Inferior parietal cortex (tissue), 1 donor: ENCODE results near the gene CABCOCO1.

ENCODE experiments used
- DNase-seq: peaks from one replicate; pipeline ENCODE4 v3.0.0-alpha.2; 2016; ENCODE audit errors: extremely low spot score

The CABCOCO1 gene

GRCh38 chr10:61754587-61755550, 92.1 kb downstream of the CABCOCO1 start:
- DNase-seq: no peak

- DNase-seq: no peak
Observed at GRCh38 chr10:61757001-61757400, 94.3 kb downstream of the CABCOCO1 start.

- no peak for DNase-seq
Observed at GRCh38 chr10:61757525-61758397, 95.0 kb downstream of the CABCOCO1 start.

- no peak for DNase-seq
Observed at GRCh38 chr10:61758433-61758832, 95.7 kb downstream of the CABCOCO1 start.

DNA sequence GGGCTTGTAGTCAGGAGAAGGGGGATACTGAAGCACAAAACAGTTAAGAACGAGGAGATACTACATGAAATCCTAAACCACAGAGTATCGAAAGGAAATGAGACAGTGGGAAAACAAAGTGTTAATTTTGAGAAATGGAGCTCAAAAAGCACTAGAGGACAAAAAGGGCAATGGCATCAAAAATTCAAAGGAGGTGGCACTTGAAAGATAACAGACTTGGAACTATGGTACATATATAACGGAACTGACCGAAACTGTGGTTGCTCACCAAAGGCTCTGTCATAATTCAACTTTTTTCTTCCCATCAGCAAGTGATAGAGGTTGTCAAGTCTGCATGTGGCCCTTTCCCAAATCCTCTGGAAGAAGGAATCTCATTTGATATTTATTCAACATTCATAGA, 97.0 kb downstream of the CABCOCO1 start:
- no peak for DNase-seq

- DNase-seq: no peak
Observed at GRCh38 chr10:61760943-61761824, 98.5 kb downstream of the CABCOCO1 start.

- DNase-seq: no peak
Observed at GRCh38 chr10:61761825-61762217, 99.1 kb downstream of the CABCOCO1 start.

- no peak for DNase-seq
Observed at GRCh38 chr10:61763778-61764177, 101.0 kb downstream of the CABCOCO1 start.

GRCh38 chr10:61764486-61764885, 101.8 kb downstream of the CABCOCO1 start:
- no peak for DNase-seq

DNA sequence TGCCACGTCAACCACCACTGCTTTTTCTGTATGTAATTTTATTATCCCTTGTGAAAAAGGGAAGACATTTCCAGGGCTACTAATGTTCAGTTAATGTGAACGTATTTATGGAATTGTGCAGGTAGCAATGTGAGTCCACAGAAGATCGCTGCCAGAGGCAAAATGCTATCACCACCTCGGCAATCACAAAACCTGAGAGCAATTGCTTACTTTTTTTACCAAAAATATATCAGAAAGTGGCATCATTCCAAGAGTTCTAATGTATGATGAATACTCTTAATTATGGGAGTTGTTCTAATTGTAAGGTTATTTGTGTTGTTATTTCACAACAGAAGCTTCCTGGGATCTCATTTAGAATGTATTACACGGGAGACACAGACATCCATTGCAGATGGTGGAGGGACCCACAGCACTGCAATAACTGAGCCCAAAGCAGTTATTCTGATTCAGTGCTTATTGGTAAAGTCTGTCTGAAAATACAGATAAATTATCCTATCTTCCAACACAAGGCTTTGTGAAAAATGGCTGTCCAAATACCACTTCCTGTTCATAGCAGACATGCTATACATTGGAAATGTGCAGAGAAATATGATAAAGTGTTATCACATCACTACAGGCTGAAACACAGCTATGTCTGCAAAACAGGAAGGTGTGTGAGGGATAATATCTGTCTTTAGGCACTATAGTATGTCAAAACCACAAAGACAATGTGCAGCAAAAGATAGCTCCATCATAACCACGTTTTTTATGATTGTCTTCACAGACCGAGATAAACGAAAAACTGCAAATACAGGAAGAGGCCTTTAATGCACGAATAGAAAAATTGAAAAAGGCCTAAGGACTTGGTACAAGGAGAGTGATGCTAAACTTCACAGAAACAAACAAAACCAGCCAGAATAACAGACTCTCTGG, 102.7 kb downstream of the CABCOCO1 start:
- peak; percentile 62 for DNase-seq

GRCh38 chr10:61766927-61767326, 104.2 kb downstream of the CABCOCO1 start:
- no peak for DNase-seq

- DNase-seq: no peak
Observed at GRCh38 chr10:61774031-61774430, 111.3 kb downstream of the CABCOCO1 start.

DNA sequence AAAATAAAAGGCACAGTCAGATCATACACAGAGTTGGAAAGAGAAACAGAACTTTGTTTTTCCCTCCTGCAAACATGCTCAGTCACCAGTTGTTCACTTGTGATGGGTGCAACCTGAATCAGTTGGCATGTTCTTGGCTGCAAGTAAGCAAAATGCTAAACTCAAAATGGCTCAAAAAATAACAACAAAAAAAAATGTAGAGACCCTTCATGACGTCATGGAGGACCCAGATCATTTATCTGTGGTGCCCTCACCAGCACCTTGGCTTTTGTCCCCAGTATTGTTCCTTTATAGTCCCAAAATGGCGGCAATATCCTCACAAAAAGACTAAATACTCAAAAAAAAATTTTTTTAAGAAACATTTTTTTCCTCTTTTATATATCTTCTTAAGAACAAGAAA, 112.4 kb downstream of the CABCOCO1 start:
- DNase-seq: no peak

DNA sequence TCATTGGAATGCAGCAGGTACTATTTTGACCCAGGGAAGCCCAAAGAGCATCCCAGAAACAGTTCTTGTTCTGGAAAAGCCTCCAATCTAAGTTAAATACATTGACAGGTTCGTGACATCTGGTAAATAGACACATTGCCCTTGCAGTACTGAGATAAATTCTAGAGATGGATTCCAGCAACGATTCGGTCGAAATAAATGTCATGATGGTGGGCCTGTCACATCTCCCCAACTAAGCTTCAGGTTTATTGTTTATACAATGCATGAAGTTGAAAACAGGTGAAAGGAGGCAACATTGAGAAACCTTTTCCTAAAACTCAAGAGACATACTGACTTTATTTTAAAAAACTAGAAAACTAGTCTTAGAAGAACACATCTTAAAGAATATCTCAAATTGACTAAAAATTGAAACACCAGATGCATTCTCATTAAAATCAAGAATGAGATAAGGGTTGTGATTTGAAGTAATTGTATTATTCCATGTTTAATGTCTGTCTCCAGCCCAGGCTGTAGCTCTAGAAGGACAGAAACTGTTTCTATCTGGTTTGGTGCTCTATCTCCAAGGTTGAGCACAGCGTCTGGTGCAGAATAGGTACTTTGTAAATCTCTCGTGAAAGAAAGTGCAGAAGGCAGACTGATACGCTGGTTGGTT, 114.0 kb downstream of the CABCOCO1 start:
- DNase-seq: no peak

- DNase-seq: no peak
Observed at GRCh38 chr10:61778137-61778536, 115.4 kb downstream of the CABCOCO1 start.

- DNase-seq: no peak
Observed at GRCh38 chr10:61779276-61779675, 116.5 kb downstream of the CABCOCO1 start.

DNA sequence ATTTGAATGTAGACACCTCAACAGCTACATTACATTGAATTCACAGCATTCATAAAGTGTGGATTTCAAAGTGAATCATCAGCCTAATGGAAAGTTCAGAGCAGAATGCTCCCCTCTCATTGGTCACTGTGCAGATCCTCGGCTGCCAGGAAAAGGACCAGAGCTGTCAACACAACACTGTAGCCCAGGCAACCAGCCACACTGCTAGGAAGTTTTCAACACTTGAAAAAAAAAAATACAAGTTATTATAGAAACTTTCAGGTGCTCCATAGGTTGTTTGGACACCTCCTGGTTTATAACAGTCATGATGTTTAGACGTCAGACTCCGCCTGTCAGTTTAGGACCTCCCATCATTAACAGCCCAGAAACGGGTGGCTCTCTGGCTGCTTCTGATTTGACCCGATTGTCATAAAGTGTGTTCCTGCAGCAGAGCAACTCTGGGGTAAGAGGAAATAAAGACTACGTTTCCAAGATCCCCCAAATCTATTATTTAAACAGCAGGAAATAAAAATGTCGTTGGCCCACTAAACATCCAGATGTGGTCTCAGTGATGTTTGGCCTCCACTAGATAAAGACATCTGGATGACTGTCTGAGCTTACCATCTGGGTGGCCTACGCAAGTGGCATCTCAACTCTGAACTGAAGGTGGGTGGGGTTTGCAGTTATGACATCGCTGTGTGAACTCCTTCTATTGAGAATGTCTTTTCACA, 117.4 kb downstream of the CABCOCO1 start:
- DNase-seq: no peak

DNA sequence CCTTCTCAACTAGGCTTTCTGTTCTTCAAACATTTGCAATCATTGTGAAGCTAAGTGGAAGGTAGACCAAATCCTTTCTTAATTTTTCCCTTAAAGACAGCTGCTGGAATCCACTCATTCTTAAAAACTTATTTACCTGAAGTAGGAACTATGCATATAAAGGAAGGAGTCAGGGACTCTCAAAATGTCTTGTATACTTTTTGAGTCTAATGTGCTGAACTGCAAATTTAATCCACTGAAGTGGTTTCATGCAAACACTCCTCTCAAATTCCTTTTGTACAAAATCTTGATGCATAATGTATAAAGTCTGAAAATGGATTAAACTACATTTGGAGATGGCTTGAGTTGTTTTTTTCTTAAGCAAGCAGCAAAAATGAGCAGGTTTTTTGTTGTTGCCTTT, 118.0 kb downstream of the CABCOCO1 start:
- no peak for DNase-seq

DNA sequence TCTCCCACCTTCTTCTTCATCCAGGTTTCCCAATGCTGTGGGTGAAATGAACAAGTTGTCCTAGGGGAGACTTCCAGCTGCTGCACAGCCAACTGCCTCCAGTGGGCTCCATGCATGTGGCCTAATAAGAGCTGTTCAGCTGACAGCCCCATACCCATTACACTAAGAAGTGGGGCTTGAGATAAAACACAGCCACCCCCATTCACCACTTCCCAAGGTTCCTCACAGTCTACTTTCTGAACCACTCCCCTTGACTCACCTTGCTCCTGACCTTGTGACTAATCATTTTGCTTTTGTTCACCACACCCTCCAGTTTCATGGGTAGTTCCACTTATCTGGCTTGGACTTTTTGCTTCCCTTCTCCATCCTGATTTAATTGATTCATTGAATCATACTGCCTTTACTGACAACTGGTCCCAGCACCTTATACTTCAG, 119.3 kb downstream of the CABCOCO1 start:
- DNase-seq: no peak
